ENCODE data around the gene MEI1. TPM values are rescaled to one million over a fixed set of nuclear protein-coding genes. Genes with fewer than 3 reads are reported as not detected.

Gene MEI1
- total and polyA plus RNA-seq, 2 experiments from 2014 or later = 1.1 to 5.6 TPM

- no peak for TF ChIP-seq CTCF (IDR thresholded peaks at IDR 0.05; ENCODE audit: low read depth, low read length)
- peaks cover 13% of the 10 kb centered on the region for H3K36me3 ChIP-seq
- peaks cover 6% of the 10 kb centered on the region for H3K4me1 ChIP-seq (ENCODE audit: low read depth)
- no peak overlapping the region for H3K4me3 ChIP-seq
- H3K27ac ChIP-seq = peak overlapping the region; percentile 75
- DNase-seq (ENCODE audit: low read depth in 1 of 2, low spot score in 1 of 2) = peak in 1 of 2 donors; percentile 59
- no peaks in the 10 kb centered on the region for H3K27me3 ChIP-seq
- no peaks in the 10 kb centered on the region for H3K9me3 ChIP-seq (ENCODE audit: low read depth)
Observed at GRCh38 chr22:41674846-41675340, 24.4 kb upstream of the MEI1 start.

- DNase-seq (ENCODE audit: low read depth in 1 of 2, low spot score in 1 of 2) = no peak
- Histone ChIP-seq H3K36me3 (peaks cover 15% of the 10 kb centered on the region), H3K4me1 (ENCODE audit: low read depth) (peaks cover 6% of the 10 kb centered on the region), H3K27me3 (no peaks in the 10 kb centered on the region), H3K27ac (peak overlapping the region; percentile 43), H3K4me3 (no peak overlapping the region), H3K9me3 (ENCODE audit: low read depth) (no peaks in the 10 kb centered on the region)
- TF ChIP-seq CTCF (IDR thresholded peaks at IDR 0.05; ENCODE audit: low read depth, low read length) = no peak
Observed at GRCh38 chr22:41676134-41676533, 23.2 kb upstream of the MEI1 start.

GRCh38 chr22:41681616-41682015, 17.7 kb upstream of the MEI1 start:
- H3K4me1 ChIP-seq (ENCODE audit: low read depth) = no peaks in the 10 kb centered on the region
- TF ChIP-seq CTCF (IDR thresholded peaks at IDR 0.05; ENCODE audit: low read depth, low read length) = no peak
- no peaks in the 10 kb centered on the region for H3K9me3 ChIP-seq (ENCODE audit: low read depth)
- DNase-seq (ENCODE audit: low read depth in 1 of 2, low spot score in 1 of 2) = no peak
- peak overlapping the region; percentile 42 for H3K4me3 ChIP-seq
- peaks cover 13% of the 10 kb centered on the region for H3K36me3 ChIP-seq
- no peak overlapping the region for H3K27ac ChIP-seq
- no peaks in the 10 kb centered on the region for H3K27me3 ChIP-seq

GRCh38 chr22:41682033-41682807, 17.1 kb upstream of the MEI1 start:
- no peaks in the 10 kb centered on the region for H3K9me3 ChIP-seq (ENCODE audit: low read depth)
- no peaks in the 10 kb centered on the region for H3K4me1 ChIP-seq (ENCODE audit: low read depth)
- peak; percentile 77 to 93 for DNase-seq (ENCODE audit: low read depth in 1 of 2, low spot score in 1 of 2)
- no peaks in the 10 kb centered on the region for H3K27me3 ChIP-seq
- peak overlapping the region; percentile 84 for H3K27ac ChIP-seq
- peak overlapping the region; percentile 42 for H3K4me3 ChIP-seq
- peaks cover 13% of the 10 kb centered on the region for H3K36me3 ChIP-seq
- TF ChIP-seq CTCF (IDR thresholded peaks at IDR 0.05; ENCODE audit: low read depth, low read length) = no peak

- TF ChIP-seq CTCF (IDR thresholded peaks at IDR 0.05; ENCODE audit: low read depth, low read length) = no peak
- no peaks in the 10 kb centered on the region for H3K27me3 ChIP-seq
- no peaks in the 10 kb centered on the region for H3K4me1 ChIP-seq (ENCODE audit: low read depth)
- DNase-seq (ENCODE audit: low read depth in 1 of 2, low spot score in 1 of 2) = no peak
- H3K4me3 ChIP-seq = peak overlapping the region; percentile 42
- H3K27ac ChIP-seq = peak overlapping the region; percentile 84
- no peaks in the 10 kb centered on the region for H3K9me3 ChIP-seq (ENCODE audit: low read depth)
- H3K36me3 ChIP-seq = peaks cover 13% of the 10 kb centered on the region
Observed at GRCh38 chr22:41683052-41683451, 16.3 kb upstream of the MEI1 start.
